ENCODE data around the gene IQGAP2. TPM values are rescaled to one million over a fixed set of nuclear protein-coding genes. Genes with fewer than 3 reads are reported as not detected.

IQGAP2 gene
- total and polyA plus RNA-seq, 2 donors from 2014 or later: 23.2 to 35.8 TPM

DNA sequence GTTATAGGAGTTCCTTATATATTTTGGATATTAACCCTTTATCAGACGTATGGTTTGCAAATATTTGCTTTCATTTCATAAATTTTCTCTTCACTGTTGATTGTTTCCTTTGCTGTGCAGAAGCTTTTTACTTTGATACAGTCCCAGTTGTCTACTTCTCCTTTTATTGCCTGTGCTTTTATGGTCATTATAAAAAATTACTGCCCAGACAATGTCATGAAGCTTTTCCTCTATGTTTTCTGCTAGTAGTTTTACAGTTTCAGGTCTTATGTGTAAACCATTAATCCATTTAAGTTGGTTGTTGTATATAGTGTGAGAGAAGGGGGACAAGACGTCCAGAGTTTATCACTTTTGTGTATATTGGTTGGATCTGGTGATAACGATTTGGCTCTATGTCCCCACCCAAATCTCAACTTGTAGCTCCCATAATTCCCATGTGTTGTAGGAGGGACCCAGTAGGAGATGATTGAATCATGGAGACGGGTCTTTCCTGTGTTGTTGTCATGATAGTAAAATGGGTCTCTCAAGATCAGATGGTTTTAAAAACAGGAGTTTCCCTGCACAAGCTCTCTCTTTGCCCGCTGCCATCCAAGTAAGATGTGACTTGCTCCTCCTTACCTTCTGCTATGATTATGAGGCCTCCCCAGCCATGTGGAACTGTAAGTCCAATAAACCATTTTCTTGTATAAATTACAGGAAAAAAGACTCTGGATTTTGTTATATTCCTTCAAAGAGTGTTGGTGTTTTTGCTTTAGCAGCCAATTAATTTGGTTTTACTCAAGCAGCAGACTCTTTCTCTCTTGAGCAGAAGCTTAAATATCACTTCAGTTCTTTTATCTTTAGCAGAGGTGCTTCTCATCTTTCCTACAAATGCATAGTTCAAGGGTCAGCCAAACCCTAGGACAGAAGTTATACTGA lies 326.5 kb downstream of the IQGAP2 start:
- Histone ChIP-seq H3K4me1 (ENCODE audit: control insufficient read depth in 2 of 3, insufficient read depth in 2 of 3, low read depth in 1 of 3, low read length in 3 of 3) (no peaks in the 10 kb centered on the region), H3K27ac (ENCODE audit: low read depth in 2 of 2, low read length in 2 of 2) (no peak overlapping the region), H3K9ac (ENCODE audit: low read length in 3 of 3) (no peak overlapping the region), H3K4me3 (ENCODE audit: low read length in 3 of 3) (no peak overlapping the region), H3K27me3 (ENCODE audit: control insufficient read depth, insufficient read depth, low read length) (no peaks in the 10 kb centered on the region), H3K36me3 (ENCODE audit: control insufficient read depth in 2 of 3, insufficient read depth in 3 of 3, low read length in 3 of 3) (no peaks in the 10 kb centered on the region), H3K9me3 (ENCODE audit: control insufficient read depth in 2 of 3, insufficient read depth in 1 of 3, low read length in 3 of 3) (peaks cover 0 to 14% (median 8%) of the 10 kb centered on the region in 3 donors)
- TF ChIP-seq, protein P1, sequence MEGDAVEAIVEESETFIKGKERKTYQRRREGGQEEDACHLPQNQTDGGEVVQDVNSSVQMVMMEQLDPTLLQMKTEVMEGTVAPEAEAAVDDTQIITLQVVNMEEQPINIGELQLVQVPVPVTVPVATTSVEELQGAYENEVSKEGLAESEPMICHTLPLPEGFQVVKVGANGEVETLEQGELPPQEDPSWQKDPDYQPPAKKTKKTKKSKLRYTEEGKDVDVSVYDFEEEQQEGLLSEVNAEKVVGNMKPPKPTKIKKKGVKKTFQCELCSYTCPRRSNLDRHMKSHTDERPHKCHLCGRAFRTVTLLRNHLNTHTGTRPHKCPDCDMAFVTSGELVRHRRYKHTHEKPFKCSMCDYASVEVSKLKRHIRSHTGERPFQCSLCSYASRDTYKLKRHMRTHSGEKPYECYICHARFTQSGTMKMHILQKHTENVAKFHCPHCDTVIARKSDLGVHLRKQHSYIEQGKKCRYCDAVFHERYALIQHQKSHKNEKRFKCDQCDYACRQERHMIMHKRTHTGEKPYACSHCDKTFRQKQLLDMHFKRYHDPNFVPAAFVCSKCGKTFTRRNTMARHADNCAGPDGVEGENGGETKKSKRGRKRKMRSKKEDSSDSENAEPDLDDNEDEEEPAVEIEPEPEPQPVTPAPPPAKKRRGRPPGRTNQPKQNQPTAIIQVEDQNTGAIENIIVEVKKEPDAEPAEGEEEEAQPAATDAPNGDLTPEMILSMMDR (IDR thresholded peaks at IDR 0.05; ENCODE audit: borderline replicate concordance, extremely low read depth, insufficient read depth): no peak
- DNase-seq (no peak), FAIRE-seq (no peak)
- intact Hi-C loops (cut with DNase I): no loop called here

DNA sequence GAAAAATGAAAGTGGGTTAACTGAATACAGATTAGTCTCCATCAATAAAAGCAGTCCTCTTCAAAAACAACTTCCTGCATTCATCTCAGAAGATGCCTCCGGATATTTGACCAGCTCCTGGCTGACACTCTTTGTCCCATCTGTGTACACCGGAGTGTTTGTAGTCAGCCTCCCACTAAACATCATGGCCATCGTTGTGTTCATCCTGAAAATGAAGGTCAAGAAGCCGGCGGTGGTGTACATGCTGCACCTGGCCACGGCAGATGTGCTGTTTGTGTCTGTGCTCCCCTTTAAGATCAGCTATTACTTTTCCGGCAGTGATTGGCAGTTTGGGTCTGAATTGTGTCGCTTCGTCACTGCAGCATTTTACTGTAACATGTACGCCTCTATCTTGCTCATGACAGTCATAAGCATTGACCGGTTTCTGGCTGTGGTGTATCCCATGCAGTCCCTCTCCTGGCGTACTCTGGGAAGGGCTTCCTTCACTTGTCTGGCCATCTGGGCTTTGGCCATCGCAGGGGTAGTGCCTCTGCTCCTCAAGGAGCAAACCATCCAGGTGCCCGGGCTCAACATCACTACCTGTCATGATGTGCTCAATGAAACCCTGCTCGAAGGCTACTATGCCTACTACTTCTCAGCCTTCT lies 329.4 kb downstream of the IQGAP2 start:
- no peak overlapping the region for H3K4me3 ChIP-seq (ENCODE audit: low read length in 3 of 3)
- no peaks in the 10 kb centered on the region for H3K27me3 ChIP-seq (ENCODE audit: control insufficient read depth, insufficient read depth, low read length)
- TF ChIP-seq, protein P1 (IDR thresholded peaks at IDR 0.05; ENCODE audit: borderline replicate concordance, extremely low read depth, insufficient read depth): no peak
- no peak overlapping the region for H3K9ac ChIP-seq (ENCODE audit: low read length in 3 of 3)
- DNase-seq: no peak
- H3K36me3 ChIP-seq (ENCODE audit: control insufficient read depth in 2 of 3, insufficient read depth in 3 of 3, low read length in 3 of 3): no peaks in the 10 kb centered on the region
- no peaks in the 10 kb centered on the region for H3K4me1 ChIP-seq (ENCODE audit: control insufficient read depth in 2 of 3, insufficient read depth in 2 of 3, low read depth in 1 of 3, low read length in 3 of 3)
- no peak overlapping the region for H3K27ac ChIP-seq (ENCODE audit: low read depth in 2 of 2, low read length in 2 of 2)
- intact Hi-C loops (cut with DNase I): no loop called here
- no peak for FAIRE-seq
- peaks cover 0 to 14% (median 8%) of the 10 kb centered on the region in 3 donors for H3K9me3 ChIP-seq (ENCODE audit: control insufficient read depth in 2 of 3, insufficient read depth in 1 of 3, low read length in 3 of 3)

DNA sequence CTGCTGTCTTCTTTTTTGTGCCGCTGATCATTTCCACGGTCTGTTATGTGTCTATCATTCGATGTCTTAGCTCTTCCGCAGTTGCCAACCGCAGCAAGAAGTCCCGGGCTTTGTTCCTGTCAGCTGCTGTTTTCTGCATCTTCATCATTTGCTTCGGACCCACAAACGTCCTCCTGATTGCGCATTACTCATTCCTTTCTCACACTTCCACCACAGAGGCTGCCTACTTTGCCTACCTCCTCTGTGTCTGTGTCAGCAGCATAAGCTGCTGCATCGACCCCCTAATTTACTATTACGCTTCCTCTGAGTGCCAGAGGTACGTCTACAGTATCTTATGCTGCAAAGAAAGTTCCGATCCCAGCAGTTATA lies 329.9 kb downstream of the IQGAP2 start:
- DNase-seq: no peak
- intact Hi-C loops (cut with DNase I): no loop called here
- Histone ChIP-seq H3K9me3 (ENCODE audit: control insufficient read depth in 2 of 3, insufficient read depth in 1 of 3, low read length in 3 of 3) (peaks cover 0 to 14% (median 8%) of the 10 kb centered on the region in 3 donors), H3K27me3 (ENCODE audit: control insufficient read depth, insufficient read depth, low read length) (no peaks in the 10 kb centered on the region), H3K4me1 (ENCODE audit: control insufficient read depth in 2 of 3, insufficient read depth in 2 of 3, low read depth in 1 of 3, low read length in 3 of 3) (no peaks in the 10 kb centered on the region), H3K4me3 (ENCODE audit: low read length in 3 of 3) (no peak overlapping the region), H3K27ac (ENCODE audit: low read depth in 2 of 2, low read length in 2 of 2) (no peak overlapping the region), H3K9ac (ENCODE audit: low read length in 3 of 3) (no peak overlapping the region), H3K36me3 (ENCODE audit: control insufficient read depth in 2 of 3, insufficient read depth in 3 of 3, low read length in 3 of 3) (no peaks in the 10 kb centered on the region)
- FAIRE-seq: no peak
- TF ChIP-seq, protein P1 (IDR thresholded peaks at IDR 0.05; ENCODE audit: borderline replicate concordance, extremely low read depth, insufficient read depth): no peak

Data from kidney (tissue), 14 donors.